GM21390 (cell line): Measurements from ENCODE around the gene CEP112.

Experiments
- ATAC-seq: cut with Tn5 transposase; IDR thresholded peaks from one replicate; pipeline ENCODE4 v1.9.1; 2021; ENCODE audit not compliant: unreplicated experiment

Gene CEP112

DNA sequence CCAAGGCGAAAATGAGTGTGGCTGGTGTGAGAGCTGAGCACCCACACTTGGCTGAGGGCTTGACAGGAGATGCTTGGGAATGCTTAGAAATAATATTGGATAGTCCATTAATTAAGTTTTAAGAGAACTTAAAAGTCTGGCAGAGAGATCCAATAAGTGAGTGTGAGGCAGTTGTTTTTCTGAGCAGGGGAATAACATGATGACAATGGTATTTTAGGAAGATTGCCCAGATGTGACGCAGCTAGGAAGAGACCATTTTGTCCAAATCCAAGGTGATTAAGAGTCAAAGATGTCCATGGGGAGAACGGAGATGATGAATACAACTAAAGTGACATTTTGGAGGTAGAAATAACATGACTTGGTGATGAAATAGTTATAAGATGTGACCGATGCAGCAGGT is 527.7 kb downstream of the CEP112 start:
- no peak for ATAC-seq

- no peak for ATAC-seq
Observed at GRCh38 chr17:65662196-65662595, 529.7 kb downstream of the CEP112 start.

- no peak for ATAC-seq
Observed at GRCh38 chr17:65660947-65661346, 531.0 kb downstream of the CEP112 start.

GRCh38 chr17:65660078-65660477 is 531.9 kb downstream of the CEP112 start:
- ATAC-seq = no peak

DNA sequence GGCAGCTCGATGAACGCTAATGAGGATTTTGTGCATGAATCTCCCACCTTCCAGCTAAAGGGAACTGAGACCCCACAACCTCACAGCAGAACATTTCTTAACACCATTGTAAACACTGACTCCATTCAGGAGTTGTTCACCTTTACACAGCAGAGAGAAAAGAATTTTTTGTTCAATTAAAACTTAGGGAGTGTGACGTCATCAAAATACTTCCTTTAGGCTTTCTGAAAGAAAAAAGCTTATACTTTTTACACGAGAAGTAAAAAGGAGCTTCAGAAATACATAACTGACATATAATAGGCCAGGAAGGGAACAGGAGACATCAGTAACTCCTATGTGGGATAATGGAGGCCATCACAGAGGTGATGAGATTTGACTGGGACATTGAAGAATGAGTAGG is 532.4 kb downstream of the CEP112 start:
- no peak for ATAC-seq

GRCh38 chr17:65657251-65657828 is 534.6 kb downstream of the CEP112 start:
- ATAC-seq = no peak

DNA sequence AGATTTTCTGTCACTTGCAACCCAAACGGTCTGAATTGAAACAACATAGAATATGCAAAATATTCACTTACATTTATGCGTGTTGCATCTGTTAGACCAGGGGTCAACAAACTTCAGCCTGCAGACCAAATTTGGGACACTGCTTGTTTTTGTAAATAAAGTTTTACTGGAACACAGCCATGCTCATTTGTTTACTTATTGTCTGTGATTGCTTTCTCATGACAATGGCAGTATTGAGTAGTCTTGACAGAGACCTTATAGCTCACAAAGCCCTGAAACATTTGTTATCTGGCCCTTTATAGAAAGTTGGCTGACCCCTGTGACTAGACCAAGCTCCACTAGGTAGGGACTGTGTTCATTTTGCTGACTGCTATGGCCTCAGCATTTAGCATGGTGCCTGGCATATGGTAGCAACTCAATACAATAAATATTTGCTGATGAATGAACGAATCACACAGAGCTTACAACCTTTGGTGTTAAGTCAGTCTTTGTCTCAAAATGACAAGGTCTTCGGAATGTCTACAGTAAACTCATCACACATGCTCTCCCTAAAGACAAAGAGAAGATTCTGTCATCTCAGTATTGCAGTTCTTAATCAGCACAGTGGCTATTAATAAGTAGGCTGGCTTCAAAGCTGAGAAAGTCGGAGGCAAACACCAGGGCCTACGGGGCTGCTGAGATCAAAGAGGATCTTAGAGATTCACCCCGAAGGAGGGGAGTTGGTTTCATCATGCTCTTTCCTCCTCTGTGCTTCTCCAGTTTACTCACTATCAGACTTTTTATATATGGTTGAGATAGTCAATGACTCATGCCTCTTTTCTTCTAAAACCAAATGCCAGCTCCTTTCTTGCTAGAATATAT is 535.3 kb downstream of the CEP112 start:
- ATAC-seq = peak; percentile 63

- no peak for ATAC-seq
Observed at GRCh38 chr17:65655706-65656105, 536.2 kb downstream of the CEP112 start.

GRCh38 chr17:65644545-65644944 is 547.4 kb downstream of the CEP112 start:
- ATAC-seq = no peak

GRCh38 chr17:65638221-65638975 is 553.5 kb downstream of the CEP112 start:
- no peak for ATAC-seq

GRCh38 chr17:65637786-65638185 is 554.1 kb downstream of the CEP112 start:
- ATAC-seq = no peak

- ATAC-seq = no peak
Observed at GRCh38 chr17:65634533-65634932, 557.4 kb downstream of the CEP112 start.

GRCh38 chr17:65633988-65634387 is 557.9 kb downstream of the CEP112 start:
- ATAC-seq = no peak

DNA sequence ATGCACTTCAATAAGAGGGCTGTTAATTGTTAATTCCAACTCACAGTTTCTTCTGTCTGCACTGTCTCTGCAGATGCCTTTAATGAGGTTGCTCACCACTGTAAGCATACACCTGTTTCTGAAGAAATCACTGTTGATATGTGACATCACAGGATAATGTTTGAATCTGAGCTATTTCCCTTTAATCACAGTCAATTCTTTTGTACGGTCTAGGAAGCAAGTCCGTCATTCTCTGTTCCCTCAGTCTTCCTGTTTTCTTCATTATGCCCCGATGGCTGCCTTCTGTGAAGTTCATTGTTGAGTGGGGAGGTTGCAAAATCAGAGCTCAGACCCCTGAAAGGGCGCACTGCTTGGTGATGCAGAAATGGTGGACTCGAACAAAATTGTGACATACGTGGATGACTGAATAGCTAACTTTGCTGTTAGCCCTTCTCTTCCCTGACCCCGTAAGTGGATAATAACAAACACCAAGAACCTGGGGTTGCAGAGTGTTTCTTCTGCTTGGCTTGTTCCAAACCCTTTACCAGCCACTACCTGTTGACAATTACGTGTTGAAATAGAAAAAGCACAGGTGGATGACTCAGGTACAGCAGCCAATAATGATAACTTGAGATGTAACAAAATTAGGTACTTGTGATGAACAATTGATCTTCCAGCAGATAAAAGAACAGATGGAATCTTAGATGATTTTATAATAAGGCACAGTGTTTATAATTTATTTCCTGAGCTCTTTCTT is 558.6 kb downstream of the CEP112 start:
- no peak for ATAC-seq

DNA sequence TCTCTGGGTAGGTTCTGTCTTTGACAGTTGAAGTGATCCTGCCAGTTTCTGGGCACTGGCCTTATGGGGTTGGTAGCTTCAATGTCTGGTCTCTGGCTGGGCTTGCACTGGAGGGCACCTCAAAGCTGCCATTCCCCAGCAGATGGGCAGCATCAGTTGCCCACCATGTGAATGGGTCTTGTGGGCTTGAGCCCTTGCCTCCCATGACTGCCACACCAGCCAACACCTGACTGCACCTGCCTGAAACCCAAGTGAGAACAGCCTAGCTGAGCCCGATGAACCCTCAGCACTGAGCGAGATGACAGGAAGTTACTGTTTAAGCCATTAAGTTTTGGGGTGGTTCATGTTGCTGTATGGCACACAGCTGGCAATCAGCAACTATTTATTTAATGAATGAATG is 561.4 kb downstream of the CEP112 start:
- ATAC-seq = no peak

DNA sequence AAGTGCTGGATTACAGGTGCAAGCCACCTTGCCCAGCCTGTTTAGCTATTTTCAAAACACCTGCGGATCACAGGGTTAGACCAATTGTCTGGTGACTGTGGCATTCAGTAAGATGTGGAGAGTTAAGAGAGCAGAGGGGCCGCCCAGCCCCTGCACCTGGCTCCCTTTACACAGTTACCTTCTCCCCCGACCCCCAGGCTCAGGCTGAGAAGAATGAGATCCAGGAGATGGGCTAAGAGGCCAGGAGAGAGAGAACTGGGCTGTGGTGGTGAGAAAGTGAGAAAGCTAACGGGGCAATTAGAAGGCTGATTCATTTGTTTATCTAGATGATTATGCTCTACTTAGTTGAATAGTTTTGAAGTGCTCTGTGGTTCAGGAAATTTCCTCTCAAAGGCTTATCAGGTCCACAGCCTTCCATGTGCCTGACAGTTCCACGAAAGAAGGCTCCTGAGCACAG is 562.7 kb downstream of the CEP112 start:
- ATAC-seq = no peak

GRCh38 chr17:65628644-65629036 is 563.3 kb downstream of the CEP112 start:
- no peak for ATAC-seq

GRCh38 chr17:65627891-65628643 is 563.9 kb downstream of the CEP112 start:
- no peak for ATAC-seq

DNA sequence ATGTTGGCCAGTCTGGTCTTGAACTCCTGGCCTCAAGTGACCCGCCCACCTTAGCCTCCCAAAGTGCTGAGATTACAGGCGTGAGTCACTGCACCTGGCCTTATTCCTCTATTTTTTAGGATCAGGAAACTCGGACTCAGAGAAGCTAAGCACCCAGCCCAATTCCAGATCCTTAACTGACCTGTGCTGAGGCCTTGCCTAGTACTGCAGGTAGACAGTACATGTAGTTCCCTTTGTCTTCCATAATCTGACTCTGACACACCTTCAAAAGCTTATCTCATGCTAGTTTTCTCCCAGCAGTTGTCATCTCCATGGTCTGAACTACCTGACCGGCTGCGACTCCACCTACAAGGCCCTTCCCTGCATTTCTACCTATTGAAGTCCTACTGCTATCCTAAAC is 564.8 kb downstream of the CEP112 start:
- ATAC-seq = no peak

GRCh38 chr17:65626451-65626850 is 565.5 kb downstream of the CEP112 start:
- no peak for ATAC-seq
